ENCODE measurements around the gene MAST1.
"Not testable (repeated sequence)": the region's sequence is repeated elsewhere in the genome, so short reads cannot be mapped to it uniquely, and the experiment has no call there.

The MAST1 gene

GRCh38 chr19:12815088-12815487 is 23.2 kb upstream of the MAST1 start:
- POLR2A ChIA-PET = interaction anchor here (1.0 to 2.3 kb wide), 2 partner anchors 9 kb away, joined by 3 to 12 read pairs; partner anchors contain the start of gene RNASEH2A
- TF ChIP-seq ARNT (IDR thresholded peaks at IDR 0.05) (no peak), SP1 (IDR thresholded peaks at IDR 0.05) (no peak), ZNF384 (IDR thresholded peaks at IDR 0.05) (no peak), TARDBP (IDR thresholded peaks at IDR 0.05) (no peak), HDGF (IDR thresholded peaks at IDR 0.05; ENCODE audit: borderline replicate concordance) (no peak), SUZ12 (IDR thresholded peaks at IDR 0.05) (no peak), ELF4 (IDR thresholded peaks at IDR 0.05) (no peak), BHLHE40 (IDR thresholded peaks at IDR 0.05; ENCODE audit: borderline replicate concordance) (no peak), NFRKB (IDR thresholded peaks at IDR 0.05) (no peak), CTBP1 (IDR thresholded peaks at IDR 0.05; ENCODE audit: borderline replicate concordance) (no peak), FOXM1 (IDR thresholded peaks at IDR 0.05; ENCODE audit: borderline replicate concordance) (no peak), LEF1 (IDR thresholded peaks at IDR 0.05; ENCODE audit: borderline replicate concordance) (no peak), FOXA1 (IDR thresholded peaks at IDR 0.05) (no peak), FOXK2 (IDR thresholded peaks at IDR 0.05) (no peak), L3MBTL2 (conservative IDR thresholded peaks at IDR 0.05) (no peak)
- TF ChIP-seq, protein P1, sequence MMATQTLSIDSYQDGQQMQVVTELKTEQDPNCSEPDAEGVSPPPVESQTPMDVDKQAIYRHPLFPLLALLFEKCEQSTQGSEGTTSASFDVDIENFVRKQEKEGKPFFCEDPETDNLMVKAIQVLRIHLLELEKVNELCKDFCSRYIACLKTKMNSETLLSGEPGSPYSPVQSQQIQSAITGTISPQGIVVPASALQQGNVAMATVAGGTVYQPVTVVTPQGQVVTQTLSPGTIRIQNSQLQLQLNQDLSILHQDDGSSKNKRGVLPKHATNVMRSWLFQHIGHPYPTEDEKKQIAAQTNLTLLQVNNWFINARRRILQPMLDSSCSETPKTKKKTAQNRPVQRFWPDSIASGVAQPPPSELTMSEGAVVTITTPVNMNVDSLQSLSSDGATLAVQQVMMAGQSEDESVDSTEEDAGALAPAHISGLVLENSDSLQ (IDR thresholded peaks at IDR 0.05) = no peak
- DNase-seq (ENCODE audit: extremely low spot score) = no peak
- CTCF ChIA-PET = interaction anchor here (0.6 kb wide), 1 partner anchor 52 kb away, joined by 5 read pairs; no protein-coding TSS in a partner anchor

DNA sequence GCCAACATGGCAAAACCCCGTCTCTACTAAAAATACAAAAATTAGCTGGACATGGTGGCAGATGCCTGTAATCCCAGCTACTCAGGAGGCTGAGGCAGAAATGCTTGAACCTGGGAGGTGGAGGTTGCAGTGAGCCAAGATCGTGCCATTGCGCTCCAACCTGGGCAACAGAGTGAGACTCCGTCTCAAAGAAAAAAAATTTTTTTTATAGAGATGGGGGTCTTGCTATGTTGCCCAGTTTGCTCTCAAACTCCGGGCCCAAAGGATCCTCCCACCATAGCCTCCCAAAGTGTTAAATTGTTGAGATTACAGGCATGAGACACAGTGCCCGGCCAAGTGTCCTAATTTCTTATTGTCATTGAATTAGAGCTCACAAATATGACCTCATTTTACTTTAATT is 21.1 kb upstream of the MAST1 start:
- DNase-seq (ENCODE audit: extremely low spot score) = not testable (repeated sequence)
- POLR2A ChIA-PET = interaction anchor here (1.0 kb wide), 1 partner anchor 11 kb away, joined by 4 read pairs; the partner anchor contains the start of gene RNASEH2A
- CTCF ChIA-PET = interaction anchor here (0.8 to 1.7 kb wide), 2 partner anchors 51 to 59 kb away, joined by 3 to 4 read pairs; no protein-coding TSS in a partner anchor

DNA sequence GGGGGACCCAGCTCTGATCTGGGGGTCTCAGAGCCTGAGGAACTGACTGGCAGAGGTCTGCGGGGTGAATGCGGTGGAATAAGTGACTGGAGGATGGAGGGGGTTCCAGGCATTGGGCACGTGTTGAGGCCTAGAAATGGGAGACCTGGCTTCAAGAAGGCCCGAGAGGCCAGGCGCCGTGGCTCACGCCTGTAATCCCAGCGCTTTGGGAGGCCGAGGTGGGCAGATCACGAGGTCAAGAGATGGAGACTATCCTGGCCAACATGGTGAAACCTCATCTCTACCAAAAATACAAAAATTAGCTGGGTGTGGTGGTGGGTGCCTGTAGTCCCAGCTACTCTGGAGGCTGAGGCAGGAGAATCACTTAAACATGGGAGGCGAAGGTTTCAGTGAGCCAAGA is 20.5 kb upstream of the MAST1 start:
- POLR2A ChIA-PET = interaction anchor here (1.0 kb wide), 1 partner anchor 12 kb away, joined by 4 read pairs; the partner anchor contains the start of gene RNASEH2A
- CTCF ChIA-PET; DNase-seq (ENCODE audit: extremely low spot score): not testable (repeated sequence)

GRCh38 chr19:12821761-12822160 is 16.6 kb upstream of the MAST1 start:
- POLR2A ChIA-PET = interaction anchor here (1.0 to 1.5 kb wide), 4 partner anchors 13 to 112 kb away, joined by 3 to 4 read pairs (median 4); partner anchors contain the start of genes FARSA, GCDH and RNASEH2A
- DNase-seq (ENCODE audit: extremely low spot score) = no peak
- TF ChIP-seq L3MBTL2 (conservative IDR thresholded peaks at IDR 0.05) (no peak), LEF1 (IDR thresholded peaks at IDR 0.05; ENCODE audit: borderline replicate concordance) (no peak), SP1 (IDR thresholded peaks at IDR 0.05) (no peak), SUZ12 (IDR thresholded peaks at IDR 0.05) (no peak), TARDBP (IDR thresholded peaks at IDR 0.05) (no peak), FOXK2 (IDR thresholded peaks at IDR 0.05) (no peak), HDGF (IDR thresholded peaks at IDR 0.05; ENCODE audit: borderline replicate concordance) (no peak), NFRKB (IDR thresholded peaks at IDR 0.05) (no peak), CTBP1 (IDR thresholded peaks at IDR 0.05; ENCODE audit: borderline replicate concordance) (no peak), FOXA1 (IDR thresholded peaks at IDR 0.05) (no peak), FOXM1 (IDR thresholded peaks at IDR 0.05; ENCODE audit: borderline replicate concordance) (no peak), ARNT (IDR thresholded peaks at IDR 0.05) (no peak), ELF4 (IDR thresholded peaks at IDR 0.05) (no peak)
- TF ChIP-seq, protein P1 (IDR thresholded peaks at IDR 0.05) = no peak
- CTCF ChIA-PET = no interaction called here

DNA sequence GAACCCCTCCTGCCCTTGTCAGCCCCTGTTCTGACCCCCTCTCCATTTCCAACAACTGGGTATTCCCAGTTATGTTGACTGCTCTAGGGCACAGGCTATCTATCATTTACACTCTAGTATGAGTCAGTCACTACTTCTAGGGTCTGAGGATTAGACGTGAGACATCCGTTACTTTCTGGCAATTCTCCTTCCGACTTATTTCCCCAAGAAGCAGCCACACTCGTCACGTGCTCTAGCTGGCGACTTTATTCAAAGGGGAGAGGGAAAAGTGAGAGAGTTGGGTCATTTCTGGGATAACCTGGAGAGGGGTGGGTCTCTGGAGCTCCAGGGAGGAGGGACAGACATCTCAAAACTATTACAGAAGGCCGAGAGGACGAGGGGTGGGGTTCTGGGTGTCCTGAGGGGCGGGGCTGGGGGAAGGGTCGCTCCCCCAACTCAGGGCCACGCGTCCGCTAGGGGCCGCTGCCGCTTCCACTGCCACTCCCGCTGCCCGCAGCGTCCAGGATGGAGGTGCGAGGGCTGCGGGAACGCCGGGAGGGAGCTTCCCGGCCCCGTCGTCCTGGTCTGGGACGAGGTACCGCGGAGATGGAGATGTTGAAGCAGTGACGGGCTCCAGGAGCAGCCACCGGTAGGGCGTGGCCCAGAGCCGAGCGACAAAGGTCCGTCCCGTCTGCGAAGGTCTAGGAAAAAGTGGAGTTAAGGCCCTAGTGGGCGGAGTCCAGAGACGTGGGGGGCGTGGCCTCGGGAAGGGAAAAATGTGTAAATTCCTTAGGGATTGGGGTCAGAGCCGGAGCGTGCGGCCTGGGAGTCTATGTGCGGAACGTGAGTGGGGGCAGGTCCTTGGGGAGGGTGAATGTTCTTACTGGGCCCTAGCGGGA is 12.8 kb upstream of the MAST1 start:
- POLR2A ChIA-PET = interaction anchor here (0.9 to 1.5 kb wide), 4 partner anchors 9 to 68 kb away, joined by 3 to 5 read pairs (median 3); partner anchors contain the start of genes RNASEH2A and RTBDN
- DNase-seq (ENCODE audit: extremely low spot score) = peak; percentile 59
- CTCF ChIA-PET = interaction anchor here (1.3 kb wide), 1 partner anchor 22 kb away, joined by 4 read pairs; no protein-coding TSS in a partner anchor
- TF ChIP-seq TARDBP (IDR thresholded peaks at IDR 0.05) = no peak
- TF ChIP-seq BHLHE40 (IDR thresholded peaks at IDR 0.05; ENCODE audit: borderline replicate concordance) = no peak
- TF ChIP-seq L3MBTL2 (conservative IDR thresholded peaks at IDR 0.05) = peak; percentile 75
- TF ChIP-seq SUZ12 (IDR thresholded peaks at IDR 0.05) = no peak

GRCh38 chr19:12828494-12828893 is 9.8 kb upstream of the MAST1 start:
- DNase-seq (ENCODE audit: extremely low spot score) = peak; percentile 70
- POLR2A ChIA-PET = interaction anchor here (0.6 kb wide), 1 partner anchor 37 kb away, joined by 3 read pairs; the partner anchor contains the start of gene JUNB
- TF ChIP-seq ELF4 (IDR thresholded peaks at IDR 0.05) (no peak), LEF1 (IDR thresholded peaks at IDR 0.05; ENCODE audit: borderline replicate concordance) (no peak), ARNT (IDR thresholded peaks at IDR 0.05) (no peak), TARDBP (IDR thresholded peaks at IDR 0.05) (no peak), NFRKB (IDR thresholded peaks at IDR 0.05) (no peak)
- TF ChIP-seq, protein P1 (IDR thresholded peaks at IDR 0.05) = no peak
- CTCF ChIA-PET = interaction anchor here (0.6 to 1.6 kb wide), 5 partner anchors 18 to 282 kb away, joined by 3 to 4 read pairs (median 3); no protein-coding TSS in a partner anchor
